Caco-2 (cell line): Measurements from ENCODE around the gene SNAI3. TPM values are rescaled to one million over a fixed set of nuclear protein-coding genes. Genes with fewer than 3 reads are reported as not detected.

ENCODE experiments used
- BruUV-seq: library from RNA; stranded (reverse); fragments of 400-500 nt; replicated peaks from 2 replicates; lab custom pipeline; 2021; lab: Mats Ljungman, UMichigan
- CTCF ChIA-PET: fragments of 300-600 bp; sonication (Branson Sonifier 250); formaldehyde crosslinking; loops from one replicate; lab custom pipeline; 2022; ENCODE audit warnings: antibody characterized with exemption; lab: Charles Lee
- POLR2A ChIA-PET: fragments of 300-600 bp; sonication (Branson Sonifier 250); formaldehyde crosslinking; loops from one replicate; lab custom pipeline; 2022; ENCODE audit warnings: antibody characterized with exemption; lab: Charles Lee
- DNase-seq, 2 experiments: peaks; one replicate each; pipeline versions ENCODE4 v3.0.0 to v3.0.0-alpha.2; 2020 to 2022
- H3K27me3 ChIP-seq: replicated peaks from 2 replicates; pipeline ENCODE4 v1.6.0; 2011; ENCODE audit warnings: low read length; ENCODE audit not compliant: control insufficient read depth, insufficient read depth
- H3K36me3 ChIP-seq: 2 replicates; pipeline ENCODE4 v1.5.1; 2011; ENCODE audit warnings: low read length; ENCODE audit not compliant: control insufficient read depth, insufficient read depth
- H3K4me1 ChIP-seq: fragments of 250-450 bp; sonication (Bioruptor Pico); 2 replicates; pipeline ENCODE4 v1.5.1; 2020; ENCODE audit warnings: mild to moderate bottlenecking
- H3K4me3 ChIP-seq: 2 replicates; pipeline ENCODE4 v1.5.1; 2011; ENCODE audit warnings: low read depth, mild to moderate bottlenecking, control low read depth, low read length
- H3K9me3 ChIP-seq: fragments of 250-450 bp; sonication (Bioruptor Pico); 2 replicates; pipeline ENCODE4 v1.5.1; 2020; ENCODE audit warnings: mild to moderate bottlenecking, moderate library complexity
- H3K27ac Mint-ChIP-seq: one replicate; pipeline ENCODE4 v1.8.0; 2022; ENCODE audit warnings: mixed read lengths; ENCODE audit not compliant: unreplicated experiment
- H3K27me3 Mint-ChIP-seq: one replicate; pipeline ENCODE4 v1.8.0; 2022; ENCODE audit warnings: mixed read lengths; ENCODE audit not compliant: insufficient read depth, unreplicated experiment
- H3K36me3 Mint-ChIP-seq: one replicate; pipeline ENCODE4 v1.8.0; 2022; ENCODE audit warnings: mild to moderate bottlenecking, mixed read lengths; ENCODE audit not compliant: insufficient read depth, unreplicated experiment
- H3K4me1 Mint-ChIP-seq: one replicate; pipeline ENCODE4 v1.8.0; 2022; ENCODE audit warnings: low read depth, mixed read lengths; ENCODE audit not compliant: unreplicated experiment
- H3K4me3 Mint-ChIP-seq: one replicate; pipeline ENCODE4 v1.8.0; 2022; ENCODE audit warnings: mild to moderate bottlenecking, moderate library complexity, mixed read lengths; ENCODE audit not compliant: unreplicated experiment
- H3K9me3 Mint-ChIP-seq: one replicate; pipeline ENCODE4 v1.8.0; 2022; ENCODE audit warnings: mixed read lengths; ENCODE audit not compliant: unreplicated experiment
- intact Hi-C: fragments of 100-400 bp; cut with micrococcal nuclease; formaldehyde crosslinking; loops from one replicate; pipeline ENCODE4 v1.10.0; 2022; ENCODE audit not compliant: unreplicated experiment
- total RNA-seq: library from RNA; stranded (reverse); gene quantifications from 2 replicates; pipeline ENCODE4 v1.2.3, GENCODE V29; 2022
- TF ChIP-seq, protein P1 (sequence below), 2 experiments: fragments of 200-600 bp in 1 of 2; IDR thresholded peaks; 1 replicate in 1 of 2; 2 replicates in 1 of 2; pipeline versions ENCODE4 v1.5.1 to v1.8.0; 2011 to 2022; ENCODE audit warnings: antibody characterized with exemption in 1 of 2, control low read depth in 1 of 2, inconsistent platforms in 1 of 2, low read depth in 1 of 2, low read length in 1 of 2, mild to moderate bottlenecking in 1 of 2, moderate library complexity in 1 of 2; ENCODE audit not compliant: insufficient read depth in 1 of 2, severe bottlenecking in 1 of 2, unreplicated experiment in 1 of 2

Gene SNAI3
- total RNA-seq, 1 experiment from 2014 or later: 3.5 TPM

DNA sequence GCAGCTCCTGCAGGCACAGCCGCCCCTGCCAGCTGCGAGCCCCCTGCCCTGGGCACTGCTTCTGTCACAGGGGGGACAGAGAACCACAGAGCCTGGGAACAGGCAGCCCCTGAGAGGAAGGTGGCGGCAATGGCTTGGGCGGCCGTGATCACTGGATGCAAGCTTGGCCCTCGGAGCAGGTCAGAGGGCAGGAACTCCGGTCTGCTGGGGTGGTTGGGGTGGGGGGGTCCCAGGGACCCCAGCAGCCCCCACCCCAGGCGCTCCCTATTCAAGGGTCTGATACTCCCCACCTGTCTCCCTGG lies 33.6 kb downstream of the SNAI3 start:
- Mint-ChIP-seq H3K27ac (no peak overlapping the region), H3K27me3 (no peaks in the 10 kb centered on the region), H3K36me3 (peaks cover 64% of the 10 kb centered on the region), H3K9me3 (no peaks in the 10 kb centered on the region), H3K4me3 (no peak overlapping the region), H3K4me1 (peaks cover 6% of the 10 kb centered on the region)
- CTCF ChIA-PET: no interaction called here
- H3K9me3 ChIP-seq: no peaks in the 10 kb centered on the region
- peaks cover 17% of the 10 kb centered on the region for H3K4me1 ChIP-seq
- no peaks in the 10 kb centered on the region for H3K27me3 ChIP-seq
- DNase-seq: no peak
- no TSS peak for BruUV-seq
- TF ChIP-seq, protein P1, sequence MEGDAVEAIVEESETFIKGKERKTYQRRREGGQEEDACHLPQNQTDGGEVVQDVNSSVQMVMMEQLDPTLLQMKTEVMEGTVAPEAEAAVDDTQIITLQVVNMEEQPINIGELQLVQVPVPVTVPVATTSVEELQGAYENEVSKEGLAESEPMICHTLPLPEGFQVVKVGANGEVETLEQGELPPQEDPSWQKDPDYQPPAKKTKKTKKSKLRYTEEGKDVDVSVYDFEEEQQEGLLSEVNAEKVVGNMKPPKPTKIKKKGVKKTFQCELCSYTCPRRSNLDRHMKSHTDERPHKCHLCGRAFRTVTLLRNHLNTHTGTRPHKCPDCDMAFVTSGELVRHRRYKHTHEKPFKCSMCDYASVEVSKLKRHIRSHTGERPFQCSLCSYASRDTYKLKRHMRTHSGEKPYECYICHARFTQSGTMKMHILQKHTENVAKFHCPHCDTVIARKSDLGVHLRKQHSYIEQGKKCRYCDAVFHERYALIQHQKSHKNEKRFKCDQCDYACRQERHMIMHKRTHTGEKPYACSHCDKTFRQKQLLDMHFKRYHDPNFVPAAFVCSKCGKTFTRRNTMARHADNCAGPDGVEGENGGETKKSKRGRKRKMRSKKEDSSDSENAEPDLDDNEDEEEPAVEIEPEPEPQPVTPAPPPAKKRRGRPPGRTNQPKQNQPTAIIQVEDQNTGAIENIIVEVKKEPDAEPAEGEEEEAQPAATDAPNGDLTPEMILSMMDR (IDR thresholded peaks at IDR 0.05; ENCODE audit: insufficient read depth in 1 of 2, low read depth in 1 of 2, low read length in 1 of 2, severe bottlenecking in 1 of 2, unreplicated experiment in 1 of 2): no peak
- no peak overlapping the region for H3K4me3 ChIP-seq
- peaks cover 5% of the 10 kb centered on the region for H3K36me3 ChIP-seq
- intact Hi-C loops: no loop called here
- POLR2A ChIA-PET: no interaction called here

DNA sequence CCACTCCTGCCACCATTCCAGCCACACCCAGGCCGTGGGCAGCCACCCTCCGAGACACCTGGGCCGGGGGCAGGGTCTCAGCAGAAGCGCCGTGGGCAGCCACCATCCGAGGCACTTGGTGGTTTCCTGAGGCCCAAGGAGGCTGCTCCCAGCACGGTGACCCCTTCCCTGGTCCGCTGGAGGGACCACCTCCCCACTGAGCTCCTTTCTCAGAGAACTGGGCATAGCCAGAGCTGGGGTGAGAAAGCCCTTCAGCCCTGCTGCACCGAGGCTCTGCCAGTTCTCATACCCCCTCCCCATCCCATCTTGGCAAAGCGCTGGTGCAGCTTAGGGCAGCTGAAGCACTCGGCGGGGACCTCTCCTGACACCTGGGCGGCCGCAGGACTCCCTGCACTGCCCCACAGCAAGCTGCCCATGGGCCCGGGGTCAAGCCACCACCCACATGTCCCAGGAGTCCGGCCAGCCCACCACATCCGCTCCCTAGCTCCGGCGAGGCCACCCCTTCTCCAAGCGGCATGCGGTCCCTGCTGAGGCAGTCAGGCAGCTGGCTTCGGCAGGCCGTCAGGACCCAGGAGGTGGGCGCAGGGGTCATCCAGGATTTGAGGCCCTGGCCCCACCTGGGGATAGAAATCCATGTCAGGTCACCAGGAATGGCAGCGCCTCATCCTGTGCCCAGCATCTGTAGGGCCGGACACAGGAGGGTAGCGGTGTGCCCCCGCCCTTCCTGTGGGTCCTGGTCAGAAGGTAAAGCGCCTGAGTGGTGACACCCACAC lies 34.1 kb downstream of the SNAI3 start:
- H3K27me3 Mint-ChIP-seq: no peaks in the 10 kb centered on the region
- peaks cover 17% of the 10 kb centered on the region for H3K4me1 ChIP-seq
- no peaks in the 10 kb centered on the region for H3K9me3 ChIP-seq
- peaks cover 5% of the 10 kb centered on the region for H3K36me3 ChIP-seq
- H3K4me3 ChIP-seq: no peak overlapping the region
- TSS peak; percentile 10 for BruUV-seq
- H3K27me3 ChIP-seq: no peaks in the 10 kb centered on the region
- DNase-seq: no peak
- TF ChIP-seq, protein P1 (IDR thresholded peaks at IDR 0.05; ENCODE audit: insufficient read depth in 1 of 2, low read depth in 1 of 2, low read length in 1 of 2, severe bottlenecking in 1 of 2, unreplicated experiment in 1 of 2): no peak
- ChIA-PET POLR2A (interaction anchor here (0.5 kb wide), 1 partner anchor 1276 kb away, joined by 3 read pairs; no protein-coding TSS in a partner anchor), CTCF (no interaction called here)
- H3K36me3 Mint-ChIP-seq: peaks cover 64% of the 10 kb centered on the region
- H3K27ac Mint-ChIP-seq: no peak overlapping the region
- H3K9me3 Mint-ChIP-seq: no peaks in the 10 kb centered on the region
- intact Hi-C loops: loop anchor here (1.0 kb wide), 1 partner anchor 10 kb away; no protein-coding TSS in a partner anchor
- peaks cover 6% of the 10 kb centered on the region for H3K4me1 Mint-ChIP-seq
- H3K4me3 Mint-ChIP-seq: no peak overlapping the region

DNA sequence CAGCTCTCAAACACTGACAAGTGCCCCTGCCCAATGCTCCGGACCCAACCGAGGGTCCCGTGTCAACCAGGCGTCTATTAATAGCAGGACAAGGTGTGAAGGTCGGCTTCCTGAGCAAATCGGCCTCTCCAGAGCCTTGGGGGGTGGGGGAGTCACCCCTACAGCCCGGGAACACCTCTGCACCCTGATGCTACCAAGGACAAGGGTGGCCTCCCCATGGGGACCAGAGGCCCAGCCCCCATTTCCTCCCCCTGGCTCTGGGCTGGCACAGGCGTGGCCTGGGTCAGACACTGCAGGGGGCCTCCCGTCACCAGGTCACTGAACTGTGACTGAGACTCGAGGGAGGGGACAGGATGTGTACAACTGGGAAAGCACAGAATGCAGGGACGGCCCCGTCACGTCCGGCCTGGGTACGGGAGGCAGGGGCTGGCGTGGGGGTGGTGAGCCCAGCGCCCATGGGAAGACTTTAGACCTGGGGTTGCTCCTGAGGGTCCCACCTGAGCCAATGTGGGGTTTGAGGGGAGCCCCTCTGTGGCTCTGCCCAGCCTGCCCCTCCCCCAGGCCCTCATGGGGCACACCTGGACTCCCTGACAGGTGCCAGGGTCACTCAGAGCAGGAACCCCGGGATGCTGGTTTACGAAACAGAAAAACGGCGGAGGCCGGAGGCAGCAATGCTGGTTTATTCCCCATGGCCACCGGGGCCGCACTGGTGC lies 34.9 kb downstream of the SNAI3 start:
- Mint-ChIP-seq H3K27ac (peak overlapping the region; percentile 87), H3K9me3 (no peaks in the 10 kb centered on the region), H3K4me1 (peaks cover 6% of the 10 kb centered on the region), H3K4me3 (peak overlapping the region; percentile 78), H3K27me3 (no peaks in the 10 kb centered on the region), H3K36me3 (peaks cover 59% of the 10 kb centered on the region)
- Histone ChIP-seq H3K27me3 (no peaks in the 10 kb centered on the region), H3K4me1 (peaks cover 17% of the 10 kb centered on the region), H3K4me3 (peak overlapping the region; percentile 96), H3K9me3 (no peaks in the 10 kb centered on the region), H3K36me3 (peaks cover 5% of the 10 kb centered on the region; the same call in 1 of the 2 replicates)
- TF ChIP-seq, protein P1 (IDR thresholded peaks at IDR 0.05; ENCODE audit: insufficient read depth in 1 of 2, low read depth in 1 of 2, low read length in 1 of 2, severe bottlenecking in 1 of 2, unreplicated experiment in 1 of 2): no peak
- ChIA-PET POLR2A (interaction anchor here (0.5 kb wide), 1 partner anchor 1275 kb away, joined by 3 read pairs; no protein-coding TSS in a partner anchor), CTCF (interaction anchor here (0.6 kb wide), 1 partner anchor 37 kb away, joined by 3 read pairs; no protein-coding TSS in a partner anchor)
- intact Hi-C loops: loop anchor here (1.0 kb wide), 1 partner anchor 11 kb away; no protein-coding TSS in a partner anchor
- no TSS peak for BruUV-seq
- peak in 1 of 2 experiments; percentile 44 for DNase-seq
